HL-60 (cell line): Measurements from ENCODE around the gene FOXO3.

Source experiments
- DNase-seq, 2 experiments: peaks; one replicate each; pipeline ENCODE4 v3.0.0-alpha.2; 2010 to 2020; ENCODE audit warnings: low read depth in 1 of 2, low spot score in 1 of 2
- H3K27ac ChIP-seq: fragments of 250-450 bp; sonication (Bioruptor Pico); replicated peaks from 2 replicates; pipeline ENCODE4 v1.5.1; 2020; ENCODE audit warnings: mild to moderate bottlenecking, moderate library complexity
- H3K27me3 ChIP-seq: fragments of 250-450 bp; sonication (Bioruptor Pico); 2 replicates; pipeline ENCODE4 v1.5.1; 2021; ENCODE audit warnings: mild to moderate bottlenecking, moderate library complexity; ENCODE audit not compliant: insufficient read depth, poor library complexity, severe bottlenecking
- H3K4me3 ChIP-seq: replicated peaks from 2 replicates; pipeline ENCODE4 v1.5.1; 2011; ENCODE audit warnings: mild to moderate bottlenecking, control low read depth, low read length; ENCODE audit not compliant: insufficient read depth
- GABPA ChIP-seq: IDR thresholded peaks from 2 replicates; pipeline ENCODE4 v1.6.1; 2012; ENCODE audit warnings: low read depth
- POLR2AphosphoS5 ChIP-seq: IDR thresholded peaks from 2 replicates; pipeline ENCODE4 v1.6.1; 2012; ENCODE audit warnings: low read depth
- REST ChIP-seq: IDR thresholded peaks from 2 replicates; pipeline ENCODE4 v1.6.1; 2012; ENCODE audit warnings: low read depth; ENCODE audit not compliant: insufficient replicate concordance
- SPI1 ChIP-seq: IDR thresholded peaks from 2 replicates; pipeline ENCODE4 v1.6.1; 2012; ENCODE audit warnings: low read depth, mild to moderate bottlenecking, borderline replicate concordance
- TF ChIP-seq, protein P1 (sequence below): IDR thresholded peaks from one replicate; pipeline ENCODE4 v1.5.1; 2011; ENCODE audit warnings: low read length, control low read depth, inconsistent platforms; ENCODE audit not compliant: insufficient read depth

The FOXO3 gene

DNA sequence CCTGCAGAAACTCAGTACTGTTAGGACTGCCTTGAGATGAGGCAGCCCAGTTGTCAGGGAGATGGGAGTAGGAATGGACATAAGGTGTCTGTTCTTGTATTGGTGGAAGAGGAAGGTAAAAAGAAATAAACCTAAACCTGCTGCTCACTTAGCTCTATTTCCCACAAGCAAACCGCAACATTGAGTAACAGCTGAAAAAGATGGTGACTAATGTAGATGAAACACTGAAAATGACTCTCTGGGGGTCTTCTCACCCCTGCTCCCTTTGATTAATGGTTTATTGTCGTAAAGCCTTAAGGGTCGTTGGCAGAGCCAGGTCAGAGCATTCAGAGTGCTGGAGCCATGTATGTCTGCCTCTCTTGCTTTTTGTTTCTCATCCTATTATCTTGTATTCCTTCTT lies 87.5 kb downstream of the FOXO3 start:
- no peak overlapping the region for H3K27ac ChIP-seq
- H3K27me3 ChIP-seq: no peaks in the 10 kb centered on the region
- TF ChIP-seq REST (no peak), GABPA (no peak)
- TF ChIP-seq, protein P1, sequence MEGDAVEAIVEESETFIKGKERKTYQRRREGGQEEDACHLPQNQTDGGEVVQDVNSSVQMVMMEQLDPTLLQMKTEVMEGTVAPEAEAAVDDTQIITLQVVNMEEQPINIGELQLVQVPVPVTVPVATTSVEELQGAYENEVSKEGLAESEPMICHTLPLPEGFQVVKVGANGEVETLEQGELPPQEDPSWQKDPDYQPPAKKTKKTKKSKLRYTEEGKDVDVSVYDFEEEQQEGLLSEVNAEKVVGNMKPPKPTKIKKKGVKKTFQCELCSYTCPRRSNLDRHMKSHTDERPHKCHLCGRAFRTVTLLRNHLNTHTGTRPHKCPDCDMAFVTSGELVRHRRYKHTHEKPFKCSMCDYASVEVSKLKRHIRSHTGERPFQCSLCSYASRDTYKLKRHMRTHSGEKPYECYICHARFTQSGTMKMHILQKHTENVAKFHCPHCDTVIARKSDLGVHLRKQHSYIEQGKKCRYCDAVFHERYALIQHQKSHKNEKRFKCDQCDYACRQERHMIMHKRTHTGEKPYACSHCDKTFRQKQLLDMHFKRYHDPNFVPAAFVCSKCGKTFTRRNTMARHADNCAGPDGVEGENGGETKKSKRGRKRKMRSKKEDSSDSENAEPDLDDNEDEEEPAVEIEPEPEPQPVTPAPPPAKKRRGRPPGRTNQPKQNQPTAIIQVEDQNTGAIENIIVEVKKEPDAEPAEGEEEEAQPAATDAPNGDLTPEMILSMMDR: no peak
- no peak overlapping the region for H3K4me3 ChIP-seq
- peak; percentile 41 to 59 for DNase-seq

GRCh38 chr6:108650325-108650724 lies 89.6 kb downstream of the FOXO3 start:
- TF ChIP-seq, protein P1: no peak
- TF ChIP-seq GABPA: no peak
- no peak for TF ChIP-seq POLR2AphosphoS5
- TF ChIP-seq SPI1: no peak
- no peak for TF ChIP-seq REST
- Histone ChIP-seq H3K4me3 (no peak overlapping the region), H3K27me3 (no peaks in the 10 kb centered on the region), H3K27ac (no peak overlapping the region)
- DNase-seq: no peak

GRCh38 chr6:108650781-108651180 lies 90.1 kb downstream of the FOXO3 start:
- Histone ChIP-seq H3K27me3 (no peaks in the 10 kb centered on the region), H3K27ac (no peak overlapping the region), H3K4me3 (no peak overlapping the region)
- DNase-seq: peak; percentile 57 to 60
- TF ChIP-seq REST: no peak
- TF ChIP-seq POLR2AphosphoS5: no peak
- TF ChIP-seq, protein P1: no peak
- TF ChIP-seq SPI1: no peak
- TF ChIP-seq GABPA: no peak
